HEK293 (cell line): Measurements from ENCODE around the gene OR8D2.

Experiments
- CTCF ChIA-PET: fragments of 350-600 bp; formaldehyde crosslinking; extraction: SDS; loops from one replicate; lab custom pipeline; 2021; ENCODE audit warnings: antibody characterized with exemption; lab: Yijun Ruan, JAX
- POLR2A ChIA-PET: fragments of 300-600 bp; formaldehyde crosslinking; extraction: SDS; loops from one replicate; lab custom pipeline; 2020; ENCODE audit warnings: antibody characterized with exemption, inconsistent platforms; lab: Yijun Ruan, JAX
- H3K27ac ChIP-seq: fragments of 200-500 bp; sonication (Bioruptor generic); 2 replicates; pipeline ENCODE4 v1.5.1; 2014; ENCODE audit warnings: low read depth, low read length, control low read depth, inconsistent platforms; ENCODE audit errors: extremely low read depth
- H3K36me3 ChIP-seq, 2 experiments: fragments of 200-500 bp in 1 of 2; sonication (Bioruptor generic) in 1 of 2; 1 replicate in 1 of 2; 2 replicates in 1 of 2; pipeline ENCODE4 v1.5.1; 2014 to 2017; ENCODE audit warnings: inconsistent platforms in 2 of 2, low read length in 2 of 2; ENCODE audit not compliant: control insufficient read depth in 2 of 2, insufficient read depth in 1 of 2
- H3K4me1 ChIP-seq: fragments of 200-500 bp; sonication (Bioruptor generic); 2 replicates; pipeline ENCODE4 v1.5.1; 2014; ENCODE audit warnings: mild to moderate bottlenecking, low read length, inconsistent platforms; ENCODE audit not compliant: control insufficient read depth, insufficient read depth
- H3K4me3 ChIP-seq: 2 replicates; pipeline ENCODE4 v1.5.1; 2011; ENCODE audit warnings: low read depth, mild to moderate bottlenecking, control low read depth, low read length, moderate library complexity
- H3K9me3 ChIP-seq: fragments of 200-500 bp; sonication (Bioruptor generic); 2 replicates; pipeline ENCODE4 v1.5.1; 2014; ENCODE audit warnings: low read depth, low read length, inconsistent platforms; ENCODE audit not compliant: control insufficient read depth, insufficient read depth
- EGR2 ChIP-seq: fragments of 450-650 bp; formaldehyde crosslinking; IDR thresholded peaks from 2 replicates; pipeline ENCODE4 v1.5.1; 2016; ENCODE audit warnings: low read depth, missing biosample characterization, missing genetic modification characterization
- HOXA7 ChIP-seq: sonication (generic); formaldehyde crosslinking; IDR thresholded peaks from 2 replicates; pipeline ENCODE4 v1.8.1; 2022; ENCODE audit warnings: missing genetic modification reagents, borderline replicate concordance
- KLF16 ChIP-seq: fragments of 450-650 bp; formaldehyde crosslinking; IDR thresholded peaks from 2 replicates; pipeline ENCODE4 v1.5.1; 2017; ENCODE audit warnings: missing biosample characterization, missing genetic modification characterization
- KLF8 ChIP-seq: fragments of 450-650 bp; formaldehyde crosslinking; IDR thresholded peaks from 2 replicates; pipeline ENCODE4 v1.5.1; 2016; ENCODE audit warnings: missing biosample characterization, missing genetic modification characterization
- TCF7L2 ChIP-seq: IDR thresholded peaks from 2 replicates; pipeline ENCODE4 v1.6.1; 2011; ENCODE audit warnings: low read depth, mild to moderate bottlenecking, inconsistent platforms, low read length, moderate library complexity, borderline replicate concordance
- ZBTB21 ChIP-seq: fragments of 450-650 bp; formaldehyde crosslinking; IDR thresholded peaks from 2 replicates; pipeline ENCODE4 v1.5.1; 2017; ENCODE audit warnings: missing biosample characterization, missing genetic modification characterization
- ZEB2 ChIP-seq: fragments of 450-650 bp; formaldehyde crosslinking; IDR thresholded peaks from 2 replicates; pipeline ENCODE4 v1.5.1; 2016; ENCODE audit warnings: missing biosample characterization, missing genetic modification characterization
- ZNF121 ChIP-seq: fragments of 450-650 bp; formaldehyde crosslinking; IDR thresholded peaks from 2 replicates; pipeline ENCODE4 v1.5.1; 2016; ENCODE audit warnings: missing biosample characterization, missing genetic modification characterization
- ZNF140 ChIP-seq: fragments of 450-650 bp; formaldehyde crosslinking; IDR thresholded peaks from 2 replicates; pipeline ENCODE4 v1.5.1; 2016; ENCODE audit warnings: missing biosample characterization, missing genetic modification characterization
- ZNF174 ChIP-seq: fragments of 450-650 bp; formaldehyde crosslinking; IDR thresholded peaks from 2 replicates; pipeline ENCODE4 v1.5.0; 2017; ENCODE audit warnings: missing biosample characterization, mild to moderate bottlenecking, missing genetic modification characterization
- ZNF175 ChIP-seq: fragments of 450-650 bp; formaldehyde crosslinking; IDR thresholded peaks from 2 replicates; pipeline ENCODE4 v1.5.1; 2016; ENCODE audit warnings: missing biosample characterization, missing genetic modification characterization
- ZNF2 ChIP-seq: fragments of 450-650 bp; formaldehyde crosslinking; IDR thresholded peaks from 2 replicates; pipeline ENCODE4 v1.5.1; 2016; ENCODE audit warnings: missing biosample characterization, missing genetic modification characterization
- ZNF214 ChIP-seq: fragments of 450-650 bp; formaldehyde crosslinking; IDR thresholded peaks from 2 replicates; pipeline ENCODE4 v1.5.1; 2017; ENCODE audit warnings: missing biosample characterization, mild to moderate bottlenecking, missing genetic modification characterization, borderline replicate concordance
- ZNF239 ChIP-seq: fragments of 450-650 bp; formaldehyde crosslinking; IDR thresholded peaks from 2 replicates; pipeline ENCODE4 v1.5.1; 2016; ENCODE audit warnings: missing biosample characterization, missing genetic modification characterization
- ZNF324 ChIP-seq: fragments of 450-650 bp; formaldehyde crosslinking; IDR thresholded peaks from 2 replicates; pipeline ENCODE4 v1.5.1; 2016; ENCODE audit warnings: missing biosample characterization, missing genetic modification characterization
- ZNF404 ChIP-seq: fragments of 450-650 bp; formaldehyde crosslinking; IDR thresholded peaks from 2 replicates; pipeline ENCODE4 v1.5.1; 2017; ENCODE audit warnings: missing biosample characterization, missing genetic modification characterization
- ZNF473 ChIP-seq: fragments of 450-650 bp; formaldehyde crosslinking; IDR thresholded peaks from 2 replicates; pipeline ENCODE4 v1.5.1; 2017; ENCODE audit warnings: missing biosample characterization, missing genetic modification characterization
- ZNF488 ChIP-seq: fragments of 450-650 bp; formaldehyde crosslinking; IDR thresholded peaks from 2 replicates; pipeline ENCODE4 v1.5.1; 2016; ENCODE audit warnings: missing biosample characterization, missing genetic modification characterization
- ZNF580 ChIP-seq: fragments of 450-650 bp; formaldehyde crosslinking; IDR thresholded peaks from 2 replicates; pipeline ENCODE4 v1.5.1; 2016; ENCODE audit warnings: missing biosample characterization, missing genetic modification characterization
- ZNF654 ChIP-seq: fragments of 450-650 bp; formaldehyde crosslinking; IDR thresholded peaks from 2 replicates; pipeline ENCODE4 v1.5.1; 2016; ENCODE audit warnings: low read depth, missing biosample characterization, missing genetic modification characterization
- ZNF692 ChIP-seq: fragments of 450-650 bp; formaldehyde crosslinking; IDR thresholded peaks from 2 replicates; pipeline ENCODE4 v1.5.1; 2016; ENCODE audit warnings: missing biosample characterization, missing genetic modification characterization
- ZNF785 ChIP-seq: fragments of 450-650 bp; formaldehyde crosslinking; IDR thresholded peaks from 2 replicates; pipeline ENCODE4 v1.5.1; 2016; ENCODE audit warnings: missing biosample characterization, missing genetic modification characterization
- ZNF791 ChIP-seq: fragments of 450-650 bp; formaldehyde crosslinking; IDR thresholded peaks from 2 replicates; pipeline ENCODE4 v1.5.1; 2016; ENCODE audit warnings: missing biosample characterization, missing genetic modification characterization
- TF ChIP-seq, protein P1 (sequence below): fragments of 450-650 bp; formaldehyde crosslinking; IDR thresholded peaks from 2 replicates; pipeline ENCODE4 v1.5.1; 2016; ENCODE audit warnings: missing biosample characterization, missing genetic modification characterization
- TF ChIP-seq, protein P2 (sequence below): fragments of 450-650 bp; formaldehyde crosslinking; IDR thresholded peaks from 2 replicates; pipeline ENCODE4 v1.5.1; 2017; ENCODE audit warnings: missing biosample characterization, mild to moderate bottlenecking, missing genetic modification characterization, moderate library complexity

Gene OR8D2

DNA sequence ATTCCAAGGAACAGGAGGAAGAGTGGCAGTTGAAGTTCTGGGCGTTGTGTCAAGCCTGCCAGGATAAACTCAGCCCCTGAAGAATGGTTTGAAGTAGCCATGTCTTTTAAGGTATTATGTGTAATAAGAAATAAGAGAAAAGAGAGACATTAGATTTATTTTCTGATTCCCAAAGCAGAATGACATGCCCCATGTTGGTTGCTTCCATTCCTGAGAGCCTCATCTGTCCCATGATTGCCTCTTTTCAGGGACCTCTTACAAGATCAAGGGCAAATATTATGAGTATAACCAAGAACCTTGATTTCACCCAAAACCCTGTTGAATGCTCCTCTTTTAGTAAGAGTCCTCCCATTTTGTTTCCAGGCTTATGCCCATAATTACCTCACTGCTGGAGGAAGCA is at the start of gene OR8D2:
Gene OR8D2, minus strand, starts transcription at position 101 of the 400 bp plus-strand sequence. Its CDS starts 0 bp downstream, at position 101.
- H3K9me3 ChIP-seq: no peaks in the 10 kb centered on the region
- H3K4me1 ChIP-seq: no peaks in the 10 kb centered on the region
- no peak within 1 kb of the TSS for H3K4me3 ChIP-seq
- ChIA-PET CTCF (no interaction called here), POLR2A (no interaction called here)
- H3K27ac ChIP-seq: no peak within 1 kb of the TSS
- no peaks in the 10 kb centered on the region for H3K36me3 ChIP-seq
- TF ChIP-seq HOXA7 (CRISPR knock-in tag) (no peak), ZNF488 (no peak), TCF7L2 (no peak), ZNF692 (tag by site-specific recombination) (no peak), ZEB2 (no peak), KLF8 (no peak), ZNF473 (tag by site-specific recombination) (no peak), ZNF214 (no peak)
- TF ChIP-seq, protein P1, sequence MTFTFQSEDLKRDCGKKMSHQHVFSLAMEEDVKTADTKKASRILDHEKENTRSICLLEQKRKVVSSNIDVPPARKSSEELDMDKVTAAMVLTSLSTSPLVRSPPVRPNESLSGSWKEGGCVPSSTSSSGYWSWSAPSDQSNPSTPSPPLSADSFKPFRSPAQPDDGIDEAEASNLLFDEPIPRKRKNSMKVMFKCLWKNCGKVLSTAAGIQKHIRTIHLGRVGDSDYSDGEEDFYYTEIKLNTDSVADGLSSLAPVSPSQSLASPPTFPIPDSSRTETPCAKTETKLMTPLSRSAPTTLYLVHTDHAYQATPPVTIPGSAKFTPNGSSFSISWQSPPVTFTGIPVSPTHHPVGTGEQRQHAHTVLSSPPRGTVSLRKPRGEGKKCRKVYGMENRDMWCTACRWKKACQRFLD: no peak
- TF ChIP-seq, protein P2, sequence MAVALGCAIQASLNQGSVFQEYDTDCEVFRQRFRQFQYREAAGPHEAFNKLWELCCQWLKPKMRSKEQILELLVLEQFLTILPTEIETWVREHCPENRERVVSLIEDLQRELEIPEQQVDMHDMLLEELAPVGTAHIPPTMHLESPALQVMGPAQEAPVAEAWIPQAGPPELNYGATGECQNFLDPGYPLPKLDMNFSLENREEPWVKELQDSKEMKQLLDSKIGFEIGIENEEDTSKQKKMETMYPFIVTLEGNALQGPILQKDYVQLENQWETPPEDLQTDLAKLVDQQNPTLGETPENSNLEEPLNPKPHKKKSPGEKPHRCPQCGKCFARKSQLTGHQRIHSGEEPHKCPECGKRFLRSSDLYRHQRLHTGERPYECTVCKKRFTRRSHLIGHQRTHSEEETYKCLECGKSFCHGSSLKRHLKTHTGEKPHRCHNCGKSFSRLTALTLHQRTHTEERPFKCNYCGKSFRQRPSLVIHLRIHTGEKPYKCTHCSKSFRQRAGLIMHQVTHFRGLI: no peak

DNA sequence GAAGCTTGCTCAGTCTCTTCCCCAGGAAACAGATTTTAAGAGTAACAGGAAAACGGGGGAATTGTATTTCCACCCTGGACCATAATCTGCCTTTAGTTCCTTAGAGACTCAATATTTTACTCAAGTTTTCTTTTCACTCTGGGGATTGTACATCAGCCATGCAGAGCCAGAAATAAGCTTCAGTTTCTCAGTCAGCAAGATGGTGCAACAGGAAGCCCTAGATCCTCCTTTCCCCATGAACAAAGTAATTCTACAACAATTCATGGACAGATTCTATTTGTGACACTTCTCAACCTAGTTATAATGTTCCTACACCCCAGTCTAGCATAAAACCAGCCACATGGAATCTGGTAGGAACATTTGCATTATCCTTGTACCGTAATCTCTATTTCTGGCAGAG is 39.6 kb upstream of the OR8D2 start:
- Histone ChIP-seq H3K36me3 (no peaks in the 10 kb centered on the region), H3K27ac (no peak overlapping the region), H3K4me1 (no peaks in the 10 kb centered on the region), H3K4me3 (no peak overlapping the region), H3K9me3 (no peaks in the 10 kb centered on the region)
- ChIA-PET CTCF (no interaction called here), POLR2A (no interaction called here)
- TF ChIP-seq ZNF2 (no peak), KLF16 (tag by site-specific recombination) (no peak), ZNF324 (tag by site-specific recombination) (no peak), ZNF654 (tag by site-specific recombination) (no peak), ZNF174 (tag by site-specific recombination) (no peak), ZNF121 (tag by site-specific recombination) (no peak)

DNA sequence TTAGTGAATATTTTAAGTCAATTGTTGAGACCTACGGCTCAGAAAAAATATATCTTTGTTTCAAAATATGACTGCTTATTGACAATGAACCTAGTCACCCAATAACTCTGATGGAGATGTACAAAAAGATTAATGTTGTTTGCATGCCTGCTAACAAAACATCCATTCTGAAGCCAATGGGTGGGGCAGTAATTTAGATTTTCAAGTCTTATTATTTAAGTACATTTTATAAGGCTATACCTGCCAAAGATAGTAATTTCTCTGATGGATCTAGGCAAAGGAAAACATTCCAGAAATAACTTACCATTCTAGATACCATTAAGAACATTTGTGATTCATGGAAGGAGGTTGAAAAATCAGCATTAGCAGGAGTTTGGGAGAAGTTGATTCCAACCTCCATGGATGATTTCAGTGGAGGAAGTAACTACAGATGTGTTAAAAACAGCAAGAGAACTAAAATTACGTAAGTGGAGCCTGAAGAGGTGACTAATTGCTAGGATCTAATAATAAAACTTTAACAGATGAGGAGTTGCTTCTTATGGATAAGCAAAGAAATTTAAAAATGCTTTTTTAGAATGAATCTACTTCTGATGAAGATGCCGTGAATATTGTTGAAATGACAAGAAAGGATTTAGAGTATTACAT is 26.4 kb upstream of the OR8D2 start:
- ChIA-PET CTCF (interaction anchor here (0.6 kb wide), 1 partner anchor 1134 kb away, joined by 5 read pairs; no protein-coding TSS in a partner anchor), POLR2A (no interaction called here)
- Histone ChIP-seq H3K9me3 (no peaks in the 10 kb centered on the region), H3K36me3 (no peaks in the 10 kb centered on the region), H3K4me3 (no peak overlapping the region), H3K4me1 (no peaks in the 10 kb centered on the region), H3K27ac (no peak overlapping the region)
- TF ChIP-seq ZNF785 (tag by site-specific recombination): no peak
- TF ChIP-seq EGR2: no peak
- no peak for TF ChIP-seq ZBTB21 (tag by site-specific recombination)
- TF ChIP-seq ZNF175 (tag by site-specific recombination): no peak
- no peak for TF ChIP-seq ZNF580 (tag by site-specific recombination)
- no peak for TF ChIP-seq ZNF404
- TF ChIP-seq ZNF791 (tag by site-specific recombination): no peak
- no peak for TF ChIP-seq ZNF239 (tag by site-specific recombination)
- TF ChIP-seq ZNF140 (tag by site-specific recombination): no peak
